ENCODE data around the gene SLN.

The SLN gene

DNA sequence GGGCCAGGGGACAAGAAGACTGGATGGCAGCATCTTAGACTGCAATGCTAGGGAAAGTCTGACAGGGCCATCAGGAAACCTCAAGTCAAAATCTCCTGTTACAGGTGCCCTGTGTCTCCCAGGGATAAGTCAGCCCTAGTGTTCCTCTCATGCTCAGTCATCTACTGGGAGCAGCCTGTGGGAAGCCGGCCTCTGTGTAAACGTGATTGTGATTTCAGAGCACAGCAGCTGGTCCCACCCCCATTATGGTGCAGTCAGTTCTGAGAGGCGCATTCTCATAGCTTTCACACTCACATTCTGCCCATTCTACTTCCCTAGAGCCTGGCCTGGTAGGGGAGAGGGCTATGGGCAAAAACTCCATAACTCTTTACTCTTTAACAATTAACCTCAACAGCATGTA, 7.2 kb upstream of the SLN start:
- peak; percentile 36 for DNase-seq

DNA sequence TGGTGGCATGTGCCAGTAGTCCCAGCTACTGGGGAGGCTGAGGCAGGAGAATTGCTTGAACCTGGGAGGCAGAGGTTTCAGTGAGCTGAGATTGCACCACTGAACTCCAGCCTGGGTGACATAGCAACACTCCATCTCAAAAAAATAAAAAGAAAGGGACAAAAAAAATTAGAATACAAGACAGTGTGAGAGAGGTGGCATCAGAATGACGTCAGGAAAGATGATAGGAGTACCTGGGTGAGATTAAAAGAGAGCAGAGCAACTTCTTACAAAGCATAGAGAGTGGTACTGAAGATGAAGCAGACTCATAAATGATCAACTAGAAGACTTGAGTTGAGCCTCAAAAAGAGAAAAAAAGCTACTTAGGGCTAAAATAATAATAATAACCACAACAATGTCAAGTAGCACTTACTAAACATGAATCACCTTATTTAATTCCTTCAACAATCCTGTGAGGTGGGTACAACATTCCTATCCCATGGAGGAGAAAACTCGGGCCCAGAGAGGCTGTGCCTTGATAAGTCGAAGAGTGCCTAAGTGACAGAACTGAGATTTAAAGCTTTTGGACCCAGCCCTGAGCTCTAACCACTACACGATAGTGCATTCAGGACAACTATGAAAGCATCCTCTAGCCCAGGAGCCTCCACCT, 5.2 kb upstream of the SLN start:
- DNase-seq: no peak

DNA sequence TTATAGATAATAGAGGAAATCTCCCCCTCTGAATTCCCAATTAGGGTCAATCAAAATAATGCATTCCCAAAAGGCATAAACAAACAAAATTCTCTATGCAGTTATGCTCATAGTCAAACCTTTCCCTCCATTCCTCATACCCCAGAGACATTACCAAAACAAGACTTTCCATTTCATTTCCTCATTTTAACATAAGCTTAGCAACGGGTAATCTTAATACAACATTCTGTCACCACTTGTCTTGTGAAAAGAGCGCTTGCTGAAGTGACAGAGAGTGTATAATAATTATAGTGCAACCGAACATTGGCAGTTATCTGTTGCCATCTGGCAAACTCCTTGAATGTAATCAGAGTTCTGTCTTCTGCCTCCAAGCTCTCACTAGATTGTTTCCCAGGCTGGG, 1.2 kb upstream of the SLN start:
- peak; percentile 60 for DNase-seq

DNA sequence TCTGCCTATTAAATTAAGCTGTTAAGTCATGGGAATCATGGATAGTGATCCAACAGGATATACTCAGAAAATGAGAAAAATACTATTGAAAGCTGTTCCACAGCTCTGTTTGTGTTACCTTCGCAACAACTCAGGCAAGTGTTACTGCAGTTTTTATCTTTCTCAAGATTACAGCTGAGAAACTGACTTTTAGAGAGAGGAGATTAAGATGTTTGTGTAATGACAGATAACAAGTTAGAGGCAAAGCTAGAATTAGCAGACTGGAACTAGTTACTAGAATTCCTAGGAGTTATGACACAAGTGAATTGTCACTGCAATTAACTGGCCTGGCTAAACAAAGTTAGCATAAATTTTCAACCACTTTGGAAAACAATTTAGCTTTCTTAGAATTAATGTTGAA, 1.6 kb downstream of the SLN start:
- no peak for DNase-seq

DNA sequence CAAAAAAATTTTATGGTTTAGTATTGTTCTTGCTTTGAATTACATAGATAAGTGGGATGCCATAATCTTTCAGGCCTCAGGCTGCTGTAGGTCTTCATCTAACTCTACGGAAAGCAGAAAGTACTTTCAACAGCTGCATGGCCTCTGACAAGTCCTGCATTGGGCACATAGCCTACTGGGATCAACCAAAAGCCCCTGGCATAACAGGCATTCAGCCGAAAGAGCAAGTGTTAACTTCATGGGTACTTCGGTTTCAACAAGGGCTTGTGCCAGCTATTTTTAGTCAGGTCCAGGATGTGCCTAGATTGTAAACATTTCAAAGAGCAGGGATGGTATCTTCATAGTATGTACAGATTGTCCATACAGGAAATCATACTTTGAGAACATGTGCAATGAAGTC, 3.1 kb downstream of the SLN start:
- no peak for DNase-seq

DNA sequence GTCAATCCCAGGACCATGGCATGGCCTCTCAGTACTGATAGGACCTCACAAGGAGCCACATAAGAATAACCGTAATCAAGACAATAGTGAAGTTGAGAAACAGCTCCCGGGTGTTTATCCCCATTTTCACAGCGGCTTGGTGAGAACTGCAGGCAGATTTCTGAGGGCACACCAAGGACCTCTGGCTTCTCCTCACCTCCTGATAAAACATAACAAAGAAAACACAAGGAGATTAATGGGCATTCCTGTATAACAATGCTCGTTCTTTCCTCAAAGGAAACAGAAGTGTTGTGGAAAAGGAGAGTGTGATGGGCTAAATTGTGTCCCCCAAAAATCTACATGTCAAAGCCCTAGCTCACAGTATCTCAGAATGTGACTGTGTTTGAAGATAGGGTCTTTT, 4.0 kb downstream of the SLN start:
- DNase-seq: no peak

DNA sequence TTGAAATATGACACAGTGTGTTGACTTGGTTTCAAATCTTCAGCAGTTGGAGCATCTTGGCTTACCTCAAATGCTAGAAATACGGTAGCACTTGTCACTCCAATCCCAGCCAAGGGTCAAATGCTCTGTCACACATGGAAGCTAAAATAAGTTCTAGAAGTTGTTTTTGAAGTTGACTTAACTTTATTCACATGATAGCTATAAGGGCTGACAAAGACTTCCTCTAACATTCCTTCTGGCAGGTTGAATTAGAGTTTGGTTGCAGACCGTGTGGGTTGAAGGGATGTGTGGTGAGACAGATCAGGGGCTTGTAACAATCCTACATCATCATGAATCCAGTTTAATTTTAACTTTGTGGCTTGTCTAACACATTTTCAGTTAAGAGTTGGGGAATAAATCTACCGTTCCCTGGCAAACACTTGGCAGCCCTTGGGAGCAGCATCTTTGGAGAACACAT, 4.6 kb downstream of the SLN start:
- no peak for DNase-seq

DNA sequence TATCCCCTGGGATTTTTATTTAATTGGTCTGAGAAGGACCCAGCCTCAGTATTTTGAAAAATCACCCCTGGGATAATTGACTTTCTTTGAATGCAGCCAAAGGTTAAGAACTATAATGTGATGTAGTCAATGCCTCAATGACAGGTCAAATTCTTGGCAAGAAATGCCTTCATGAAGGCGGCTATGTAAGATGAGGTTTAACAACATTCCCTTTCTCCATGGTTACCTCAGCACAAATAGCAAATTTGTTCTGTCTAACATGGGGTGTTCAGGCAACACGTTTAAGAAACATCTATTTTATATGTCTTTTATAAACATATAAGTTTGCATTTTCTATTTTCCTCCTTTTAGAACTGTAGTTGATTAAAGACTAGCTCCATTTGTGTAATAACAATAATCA, 5.3 kb downstream of the SLN start:
- DNase-seq: no peak

DNA sequence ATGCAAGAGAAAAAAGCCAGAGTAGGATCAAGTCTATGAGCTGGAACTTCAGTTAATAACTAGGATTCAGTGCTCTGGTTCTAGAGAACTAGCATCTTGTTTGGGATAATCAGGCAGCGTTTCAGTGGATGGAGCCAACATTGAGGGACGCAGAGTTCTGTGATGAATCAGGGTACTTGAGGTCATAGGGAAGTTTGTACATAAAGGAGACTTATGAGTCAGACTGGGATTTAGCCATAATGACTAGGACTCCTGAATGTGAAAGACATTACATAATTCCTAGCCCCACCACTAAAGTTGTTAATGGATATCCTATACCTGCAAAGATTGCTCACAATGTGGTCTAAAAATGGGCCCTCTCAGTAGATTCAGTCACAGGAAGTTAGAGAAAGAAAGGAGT, 6.8 kb downstream of the SLN start:
- no peak for DNase-seq

DNA sequence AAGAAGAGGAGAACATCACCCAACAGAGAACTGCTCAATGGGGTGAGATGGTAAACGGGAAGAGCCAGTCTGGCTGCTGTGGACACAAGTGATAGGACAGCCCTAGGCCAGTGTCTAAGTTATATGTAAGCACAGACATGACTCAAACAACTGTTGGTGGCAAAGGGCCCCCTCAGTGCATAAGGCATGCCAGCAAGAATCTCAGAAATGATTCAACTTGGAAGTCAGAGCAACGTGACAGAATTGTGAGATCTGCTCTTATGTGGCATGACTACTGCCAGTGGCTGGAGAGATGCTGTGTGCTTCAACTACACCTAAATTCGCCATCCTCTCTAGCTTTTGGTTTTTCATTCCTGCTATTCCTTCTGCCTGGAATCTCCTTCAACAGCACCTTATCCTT, 7.4 kb downstream of the SLN start:
- DNase-seq: no peak

DNA sequence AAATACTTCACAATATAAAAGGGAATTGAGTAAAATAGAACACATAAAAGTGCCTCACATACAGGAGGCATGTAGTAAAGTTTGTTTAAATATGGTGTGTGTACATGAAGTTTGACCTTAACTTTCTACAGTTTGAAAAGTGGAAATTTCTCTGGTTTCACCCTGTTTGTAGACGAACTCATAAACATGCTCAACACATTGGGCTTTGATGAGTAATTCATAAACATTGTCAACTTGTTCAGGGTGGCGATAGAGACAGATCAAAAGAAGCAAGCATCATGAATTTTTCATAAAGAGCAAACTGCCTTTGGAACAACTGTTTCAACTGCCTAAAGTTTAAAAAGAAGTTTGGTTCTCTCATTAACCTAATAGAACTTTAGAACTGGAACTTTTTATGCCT, 9.1 kb downstream of the SLN start:
- DNase-seq: no peak

DNA sequence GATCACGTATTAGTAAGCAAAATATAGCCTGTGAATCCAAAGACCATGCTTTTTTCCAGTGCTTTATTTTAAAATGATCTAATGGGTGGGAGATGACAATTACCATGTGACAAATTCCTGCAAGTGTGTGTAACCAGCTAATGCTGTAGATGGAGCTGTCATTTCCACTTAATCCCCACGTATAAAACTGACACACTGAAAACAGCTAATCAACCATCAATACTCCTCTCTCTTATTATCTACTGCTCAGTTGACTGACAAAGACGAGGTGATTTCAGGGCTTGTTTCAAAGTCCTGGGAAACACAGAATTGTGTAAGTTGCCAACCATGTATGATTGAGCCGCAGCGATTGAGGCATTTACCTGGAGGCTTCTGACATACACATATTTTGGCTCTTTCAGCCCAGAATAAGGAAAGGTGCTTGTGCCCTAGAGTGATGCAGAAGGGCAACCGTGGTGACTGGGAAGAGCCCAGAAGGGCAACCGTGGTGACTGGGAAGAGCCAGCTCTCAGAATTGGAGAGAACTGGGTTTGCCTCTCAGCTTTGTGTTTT, 9.7 kb downstream of the SLN start:
- no peak for DNase-seq

DNA sequence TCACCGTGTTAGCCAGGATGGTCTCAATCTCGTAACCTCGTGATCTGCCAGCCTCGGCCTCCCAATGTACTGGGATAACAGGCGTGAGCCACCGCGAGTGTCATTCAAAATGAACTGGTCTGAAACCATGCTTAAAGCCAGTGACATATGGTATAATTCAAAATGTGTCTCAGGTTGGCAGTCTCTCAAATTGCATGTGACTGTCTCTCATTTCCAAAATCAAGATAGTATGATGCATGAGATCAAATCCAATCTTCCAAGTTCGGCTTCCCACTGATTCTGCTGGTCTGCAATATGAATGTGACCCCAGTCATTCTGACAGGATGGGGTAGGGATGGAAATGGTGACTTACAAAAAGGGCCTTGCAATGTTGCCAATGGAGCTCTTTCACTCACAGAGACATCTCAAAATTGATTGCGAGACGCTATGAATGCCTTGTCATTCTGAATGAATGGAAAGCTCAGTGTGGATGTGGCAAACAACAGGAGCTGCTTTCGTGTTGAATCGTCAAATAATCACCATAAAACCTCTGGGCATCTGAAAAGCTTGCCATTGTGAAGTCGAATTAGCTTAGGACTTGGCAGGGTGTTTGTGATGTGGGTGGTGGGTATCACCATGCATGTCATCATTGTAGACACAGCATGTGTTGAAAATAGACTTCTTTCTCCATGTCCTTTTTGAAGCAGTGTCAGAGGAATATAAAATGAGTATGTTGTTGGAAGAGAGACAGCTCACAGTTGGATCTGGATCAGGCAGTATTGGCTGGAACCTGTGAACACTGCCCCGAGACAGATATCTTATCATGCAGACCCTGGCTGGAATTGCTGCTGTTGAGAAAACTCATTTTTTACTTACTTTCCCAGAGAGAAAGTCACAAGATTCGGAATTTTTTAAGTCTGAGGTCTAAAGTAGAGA, 12.2 kb downstream of the SLN start:
- no peak for DNase-seq

DNA sequence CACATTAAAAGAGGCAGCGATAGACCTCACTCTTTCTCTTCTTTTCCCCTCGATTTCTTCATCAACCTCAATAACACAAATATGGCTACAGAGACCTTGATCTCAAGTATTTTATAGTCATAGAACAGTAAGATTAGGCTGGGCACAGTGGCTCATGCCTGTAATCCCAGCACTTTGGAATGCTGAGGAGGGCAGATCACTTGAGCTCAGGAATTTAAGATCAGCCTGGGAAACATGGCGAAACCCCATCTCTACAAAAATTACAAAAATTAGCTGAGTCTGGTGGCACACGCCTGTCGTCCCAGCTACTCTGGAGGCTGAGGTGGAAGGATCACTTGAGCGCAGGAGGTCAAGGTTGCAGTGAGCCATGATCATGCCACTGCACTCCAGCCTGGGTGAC, 14.6 kb downstream of the SLN start:
- no peak for DNase-seq

DNA sequence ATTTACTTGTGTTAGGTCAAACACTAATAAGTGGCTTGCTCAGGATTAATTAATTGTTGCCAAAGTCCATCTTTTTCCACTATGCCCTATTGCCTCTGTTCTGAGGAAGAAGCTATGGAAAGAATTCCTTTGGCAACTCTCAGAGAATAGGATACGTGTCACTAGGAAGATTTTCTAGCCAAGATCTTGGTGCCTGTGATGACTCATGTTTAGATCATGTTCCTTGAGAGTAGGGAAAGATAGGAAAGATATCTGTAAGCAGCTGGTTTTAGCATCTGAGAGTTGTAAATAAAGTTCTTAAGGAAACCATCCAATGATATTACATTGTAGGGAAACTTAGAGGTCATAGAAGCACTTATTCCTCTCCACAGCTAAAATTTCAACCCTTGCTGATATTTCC, 15.7 kb downstream of the SLN start:
- no peak for DNase-seq

DNA sequence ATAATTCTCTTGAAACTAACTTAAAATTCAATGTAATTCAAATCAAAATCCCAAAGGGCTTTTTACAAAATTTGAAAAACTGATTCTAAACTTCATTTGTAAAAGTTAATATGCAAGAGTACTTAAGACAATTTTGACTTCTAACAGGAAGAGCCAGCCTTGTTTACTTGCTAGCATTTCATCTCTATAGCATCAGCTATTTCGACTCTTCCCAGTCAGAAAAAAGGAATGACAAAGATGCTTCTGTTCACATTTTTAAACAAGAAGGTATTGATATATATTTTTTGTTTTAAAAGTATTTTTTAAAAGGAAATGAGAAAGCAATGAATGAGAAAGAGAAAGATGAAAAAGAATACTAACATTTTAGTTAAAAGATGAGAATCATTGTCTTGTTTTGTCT, 16.4 kb downstream of the SLN start:
- no peak for DNase-seq

DNA sequence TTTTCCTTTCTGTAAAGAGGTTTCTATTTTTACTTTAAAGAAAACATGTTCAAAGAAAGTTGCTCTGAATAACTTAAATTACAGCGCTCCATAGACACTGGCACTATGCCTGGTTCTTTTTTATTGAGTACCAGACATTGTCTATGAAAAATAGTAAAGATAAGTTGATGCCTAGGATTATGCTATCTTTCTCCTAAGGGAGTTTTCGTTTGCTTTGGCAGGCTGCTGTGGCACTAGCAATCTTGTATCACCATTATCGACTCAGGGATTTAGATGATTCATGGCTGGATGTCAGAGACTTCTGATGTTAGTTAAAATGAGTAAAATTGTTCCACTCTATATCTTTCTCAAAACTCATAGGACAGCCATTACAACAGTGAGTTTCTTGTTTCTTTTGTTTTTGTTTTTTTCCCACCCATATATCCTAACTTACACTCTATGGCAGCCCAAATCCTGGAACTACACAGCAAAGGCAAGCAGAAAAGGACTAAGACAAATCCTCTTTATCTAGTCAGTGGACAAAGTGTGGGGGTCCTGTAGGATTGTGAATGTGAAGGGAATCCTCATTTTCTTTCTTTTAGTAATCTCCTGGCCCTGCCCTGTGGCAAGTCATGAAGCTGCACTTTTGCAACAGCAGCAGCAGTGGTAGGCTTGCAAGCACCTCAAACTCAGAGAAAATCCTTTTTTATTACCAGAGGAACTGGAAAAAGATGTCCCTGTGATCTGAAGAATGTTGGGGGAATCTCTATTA, 20.7 kb downstream of the SLN start:
- no peak for DNase-seq

DNA sequence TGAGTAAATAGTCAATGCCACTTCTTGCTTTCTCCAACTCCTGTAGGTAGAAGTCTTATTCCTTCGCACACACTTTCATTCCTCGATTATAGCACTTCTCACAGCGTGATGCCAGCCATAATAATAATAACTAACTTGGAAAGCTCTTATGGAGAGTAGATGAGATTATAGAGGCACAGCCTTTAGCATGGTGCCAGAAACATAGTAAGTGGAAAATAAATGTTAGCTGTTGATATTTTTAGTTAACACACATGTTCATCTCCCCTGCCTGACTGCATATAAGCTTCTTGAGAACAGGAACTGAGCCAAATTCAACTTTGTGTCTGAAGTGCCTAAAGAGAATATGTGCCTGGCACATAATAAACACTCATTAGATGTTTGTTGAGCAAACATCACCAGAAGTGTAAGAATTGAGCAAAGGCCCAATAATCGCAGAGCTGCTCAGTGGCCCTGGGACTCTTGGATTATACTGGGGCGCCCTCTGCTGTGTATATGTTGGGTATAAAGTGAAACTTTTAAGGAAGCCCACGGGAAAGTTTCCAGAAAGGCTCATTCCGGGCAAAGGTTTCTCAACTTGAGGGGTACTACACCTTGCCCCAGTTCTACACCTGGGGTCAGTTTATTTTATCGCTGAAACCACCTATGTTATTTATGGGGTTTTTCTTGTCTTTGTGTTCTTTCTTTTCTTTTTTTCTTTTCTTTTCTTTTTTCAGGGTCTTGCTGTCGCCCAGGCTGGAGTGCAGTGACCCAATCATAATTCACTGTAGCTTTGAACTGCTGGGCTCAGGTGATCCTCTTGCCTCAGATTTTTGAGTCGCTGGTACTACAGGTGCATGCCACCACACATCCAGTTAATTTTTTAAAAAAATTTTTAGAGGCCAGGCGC, 22.3 kb downstream of the SLN start:
- DNase-seq: peak; percentile 16

DNA sequence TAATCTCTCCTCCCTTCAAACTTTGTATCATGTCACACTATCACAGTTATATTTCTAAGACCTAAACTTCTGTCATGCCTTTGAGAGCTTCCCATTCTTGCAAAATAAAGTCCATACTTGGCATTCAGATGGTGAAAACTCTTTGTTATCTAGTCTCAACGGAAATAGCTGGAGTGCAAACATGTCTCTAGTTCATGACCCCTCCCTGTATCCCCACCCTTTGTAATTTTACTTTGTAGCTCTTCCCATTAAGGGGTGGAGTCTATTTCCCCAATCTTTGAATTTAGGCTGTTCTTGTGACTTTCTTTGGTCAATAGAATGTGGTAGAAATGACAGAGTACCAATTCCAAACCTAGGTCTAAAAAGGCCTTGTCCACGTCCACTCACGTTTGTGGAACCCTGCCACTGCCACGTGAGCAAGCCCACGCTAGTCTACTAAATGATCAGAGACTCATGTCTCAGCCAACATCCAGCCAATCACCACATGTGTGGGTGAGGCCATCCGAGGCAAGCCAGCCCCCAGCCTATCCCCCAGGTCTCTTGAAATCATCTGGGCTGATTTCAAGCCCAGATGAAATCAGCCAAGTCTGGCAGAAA, 23.4 kb downstream of the SLN start:
- no peak for DNase-seq

DNA sequence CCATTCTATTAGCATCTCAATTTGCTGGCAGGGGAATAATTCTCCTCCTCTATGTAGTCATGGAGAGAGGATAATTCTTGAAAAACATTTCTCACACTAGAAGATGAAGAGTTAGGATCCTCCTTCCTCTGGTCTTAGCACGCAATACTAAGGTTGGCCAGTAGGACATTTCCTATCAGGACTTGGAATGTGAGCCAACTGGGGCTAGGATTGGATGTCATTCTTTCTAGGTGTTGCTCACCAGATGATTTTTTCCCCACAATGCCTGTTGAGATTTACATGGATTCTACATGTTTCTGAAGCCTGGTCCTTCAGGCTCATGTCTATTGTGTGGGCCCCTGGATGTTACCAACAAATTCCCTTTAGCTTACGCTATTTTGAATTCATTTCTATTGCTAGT, 28.0 kb downstream of the SLN start:
- DNase-seq: no peak

DNA sequence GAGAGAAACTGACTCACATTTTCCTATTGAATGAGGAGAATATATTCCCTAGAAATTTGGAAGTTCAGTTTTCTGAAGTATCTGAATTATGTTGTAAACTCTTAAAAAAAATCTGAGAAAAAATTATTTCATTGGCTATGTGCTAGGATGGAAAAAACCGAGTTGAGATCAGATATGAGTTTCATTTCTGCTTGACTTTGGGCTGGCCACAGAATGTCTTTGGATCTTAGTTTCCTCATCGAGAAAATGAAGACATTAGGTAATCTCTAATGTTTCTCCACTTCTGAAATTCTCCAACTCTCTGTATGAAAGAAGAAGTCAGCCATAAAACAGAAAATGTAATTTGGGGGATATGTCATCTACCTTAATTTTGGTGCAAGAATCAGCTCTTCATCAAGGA, 28.8 kb downstream of the SLN start:
- DNase-seq: no peak

DNA sequence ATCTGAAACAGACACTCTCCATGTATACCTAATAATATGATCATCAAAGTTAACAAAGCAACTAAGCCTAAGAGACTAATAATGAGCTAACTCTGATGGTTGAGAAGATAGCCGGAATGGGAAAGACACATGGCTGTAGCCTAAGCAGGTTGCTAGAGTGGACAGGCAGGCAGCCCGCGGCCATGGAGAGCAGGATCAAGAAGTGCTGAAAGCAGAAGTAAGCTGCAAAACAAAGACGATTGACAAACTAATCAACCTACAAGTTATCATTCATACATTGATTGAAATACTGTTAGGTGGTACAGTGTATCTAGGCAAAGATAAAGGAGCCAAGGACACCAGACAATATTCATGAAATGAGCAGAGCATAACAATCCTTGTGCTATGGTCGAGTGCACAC, 29.3 kb downstream of the SLN start:
- no peak for DNase-seq

All from NCI-H1694 treated with DMSO at 0.1 percent for 48 hours (cell line).